NB4 (cell line): Measurements from ENCODE around the gene CCDC33.

Experiments used
- DNase-seq: peaks from one replicate; pipeline ENCODE4 v3.0.0; 2010; ENCODE audit warnings: low read depth
- H3K4me3 ChIP-seq: one replicate; pipeline ENCODE4 v1.5.1; 2011; ENCODE audit warnings: mild to moderate bottlenecking, low read depth, low read length, moderate library complexity
- CTCF ChIP-seq: IDR thresholded peaks from one replicate; pipeline ENCODE4 v1.5.1; 2012; ENCODE audit warnings: low read depth, low read length
- MYC ChIP-seq: IDR thresholded peaks from 2 replicates; pipeline ENCODE4 v1.6.1; 2011; ENCODE audit warnings: low read depth, low read length
- POLR2A ChIP-seq: IDR thresholded peaks from 2 replicates; pipeline ENCODE4 v1.6.1; 2011; ENCODE audit warnings: mild to moderate bottlenecking; ENCODE audit not compliant: insufficient read length; ENCODE audit errors: extremely low read depth
- TF ChIP-seq, protein P1 (sequence below): IDR thresholded peaks from 2 replicates; pipeline ENCODE4 v1.6.1; 2011; ENCODE audit warnings: low read depth, low read length

The CCDC33 gene

DNA sequence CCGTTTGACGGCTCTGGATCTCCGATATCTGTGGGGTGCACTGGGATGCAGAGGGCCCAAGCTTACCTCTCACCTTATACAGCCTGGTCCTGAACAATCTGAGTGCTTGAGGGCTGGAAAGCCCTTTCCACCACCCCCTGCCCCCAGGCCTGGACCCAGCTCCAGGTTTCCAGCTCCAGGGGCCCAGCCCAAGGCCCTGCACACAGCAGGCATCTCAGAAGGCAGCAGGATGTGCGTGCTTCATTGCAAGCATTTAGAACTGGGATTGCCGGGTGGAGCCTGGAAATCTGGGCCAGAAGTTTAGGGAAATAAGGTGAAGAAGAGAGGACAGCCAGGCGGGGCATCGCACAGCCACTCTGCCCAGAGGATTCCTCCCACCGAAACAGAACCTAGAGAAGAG is 25.6 kb downstream of the CCDC33 start:
- H3K4me3 ChIP-seq = no peak overlapping the region
- no peak for DNase-seq
- TF ChIP-seq, protein P1, sequence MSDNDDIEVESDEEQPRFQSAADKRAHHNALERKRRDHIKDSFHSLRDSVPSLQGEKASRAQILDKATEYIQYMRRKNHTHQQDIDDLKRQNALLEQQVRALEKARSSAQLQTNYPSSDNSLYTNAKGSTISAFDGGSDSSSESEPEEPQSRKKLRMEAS = no peak
- TF ChIP-seq CTCF = no peak

GRCh38 chr15:74262151-74262550 is 26.0 kb downstream of the CCDC33 start:
- no peak for TF ChIP-seq CTCF
- H3K4me3 ChIP-seq = no peak overlapping the region
- no peak for DNase-seq

GRCh38 chr15:74262625-74263024 is 26.5 kb downstream of the CCDC33 start:
- no peak for TF ChIP-seq POLR2A
- TF ChIP-seq, protein P1 = no peak
- no peak for TF ChIP-seq MYC
- TF ChIP-seq CTCF = no peak
- DNase-seq = no peak
- H3K4me3 ChIP-seq = no peak overlapping the region

GRCh38 chr15:74263466-74263865 is 27.3 kb downstream of the CCDC33 start:
- no peak overlapping the region for H3K4me3 ChIP-seq
- peak; percentile 43 for DNase-seq
- TF ChIP-seq POLR2A (no peak), CTCF (peak; percentile 8)

- H3K4me3 ChIP-seq = no peak overlapping the region
- no peak for TF ChIP-seq POLR2A
- no peak for TF ChIP-seq CTCF
- TF ChIP-seq, protein P1 = no peak
- TF ChIP-seq MYC = no peak
- DNase-seq = no peak
These were observed 28.0 kb downstream of the CCDC33 start for GRCh38 chr15:74264081-74264501.

GRCh38 chr15:74265046-74265639 is 29.0 kb downstream of the CCDC33 start:
- no peak overlapping the region for H3K4me3 ChIP-seq
- TF ChIP-seq POLR2A = no peak
- TF ChIP-seq, protein P1 = no peak
- TF ChIP-seq CTCF = no peak
- no peak for TF ChIP-seq MYC
- peak; percentile 50 for DNase-seq
